IgD-negative memory B cell (primary cell): ENCODE results near the gene KCNH1. TPM values are rescaled to one million over a fixed set of nuclear protein-coding genes. Genes with fewer than 3 reads are reported as not detected.

Experiments
- H3K27ac Mint-ChIP-seq, 3 donors: one replicate each; pipeline ENCODE4 v1.8.0; 2020 to 2022; ENCODE audit warnings: mild to moderate bottlenecking in 3 of 3, mixed read lengths in 3 of 3, moderate library complexity in 1 of 3
- H3K27me3 Mint-ChIP-seq: one replicate; pipeline ENCODE4 v1.8.0; 2021; ENCODE audit warnings: mixed read lengths
- H3K36me3 Mint-ChIP-seq: one replicate; pipeline ENCODE4 v1.8.0; 2020; ENCODE audit warnings: mild to moderate bottlenecking, mixed read lengths
- H3K4me1 Mint-ChIP-seq, 3 donors: one replicate each; pipeline ENCODE4 v1.8.0; 2020 to 2022; ENCODE audit warnings: mixed read lengths in 3 of 3, mild to moderate bottlenecking in 1 of 3
- H3K4me3 Mint-ChIP-seq, 4 donors: one replicate each; pipeline ENCODE4 v1.8.0; 2020 to 2022; ENCODE audit warnings: mild to moderate bottlenecking in 4 of 4, mixed read lengths in 4 of 4, moderate library complexity in 3 of 4
- H3K9me3 Mint-ChIP-seq, 3 donors: one replicate each; pipeline ENCODE4 v1.8.0; 2020 to 2021; ENCODE audit warnings: mixed read lengths in 3 of 3, mild to moderate bottlenecking in 1 of 3
- polyA plus RNA-seq: library from polyadenylated mRNA; unstranded; fragments of 300-500 nt; fragmentation: Illumina TruSeq; gene quantifications from one replicate; pipeline ENCODE4 v1.2.3, GENCODE V29; 2021

The KCNH1 gene
- polyA plus RNA-seq, 1 donor from 2014 or later = 0.14 TPM

DNA sequence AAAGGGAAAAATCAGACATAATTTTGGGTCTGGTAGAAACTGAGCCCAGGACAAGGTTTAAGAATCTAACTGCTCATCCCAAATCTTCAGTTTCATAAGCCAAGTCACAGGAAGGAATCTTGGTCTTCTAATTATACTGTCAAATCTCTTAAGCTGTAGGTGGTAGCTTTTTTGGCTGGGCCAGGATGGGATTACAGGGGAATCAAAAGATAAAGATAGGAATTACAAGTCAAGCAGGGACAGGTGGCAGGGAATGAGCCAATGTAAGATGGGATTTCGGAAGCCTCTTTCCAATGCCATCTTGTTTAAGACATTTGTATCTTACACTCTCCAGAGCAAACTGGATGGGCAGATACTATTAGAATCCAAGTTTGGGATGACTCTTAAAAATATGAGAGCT is 383.5 kb downstream of the KCNH1 start:
- Mint-ChIP-seq H3K4me3 (no peak overlapping the region), H3K27ac (no peak overlapping the region), H3K9me3 (no peaks in the 10 kb centered on the region), H3K36me3 (no peaks in the 10 kb centered on the region), H3K4me1 (no peaks in the 10 kb centered on the region), H3K27me3 (peaks cover 2% of the 10 kb centered on the region)

DNA sequence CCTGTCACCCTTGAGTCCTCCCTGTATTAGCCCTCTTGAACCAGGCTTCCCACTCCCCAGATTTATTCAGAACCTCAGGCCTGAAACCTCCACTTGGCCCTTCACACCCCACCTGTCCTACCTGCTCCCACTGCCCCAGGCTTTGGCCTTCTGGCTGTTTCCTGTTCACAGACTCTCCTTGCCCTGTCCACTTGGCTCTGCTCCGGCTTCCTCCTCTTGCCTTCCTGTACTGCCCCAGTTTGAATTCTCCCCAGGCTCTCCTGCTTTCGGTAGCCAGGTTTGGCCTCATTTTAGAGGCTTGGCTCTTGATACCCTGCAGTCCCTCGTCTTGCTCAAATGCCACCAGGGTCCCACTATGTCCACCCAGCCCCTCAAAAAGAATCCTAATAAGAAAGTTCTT is 385.2 kb downstream of the KCNH1 start:
- no peak overlapping the region for H3K27ac Mint-ChIP-seq
- no peaks in the 10 kb centered on the region for H3K27me3 Mint-ChIP-seq
- no peaks in the 10 kb centered on the region for H3K4me1 Mint-ChIP-seq
- no peaks in the 10 kb centered on the region for H3K36me3 Mint-ChIP-seq
- peaks cover 0 to 1% (median 0%) of the 10 kb centered on the region in 3 donors for H3K9me3 Mint-ChIP-seq
- H3K4me3 Mint-ChIP-seq = no peak overlapping the region

DNA sequence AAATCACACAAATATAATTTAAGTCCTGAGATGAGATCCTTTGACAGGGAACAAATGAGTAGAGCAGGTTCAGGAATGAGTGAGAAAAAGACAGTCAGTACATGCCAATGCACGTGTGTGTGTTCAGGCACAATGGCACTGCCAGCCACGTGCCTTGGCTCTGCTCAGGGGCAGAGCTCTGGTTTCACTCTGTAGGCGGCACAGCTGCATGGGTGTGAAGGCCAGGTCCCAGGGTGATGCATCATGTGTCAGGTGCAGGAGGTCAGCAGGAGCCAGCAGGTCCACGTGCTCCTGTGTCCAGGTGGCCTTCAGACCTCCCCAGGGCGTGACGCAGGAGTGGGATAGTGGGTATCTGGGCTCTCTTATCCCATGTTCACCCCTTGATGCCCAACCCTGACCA is 386.1 kb downstream of the KCNH1 start:
- Mint-ChIP-seq H3K4me1 (no peaks in the 10 kb centered on the region), H3K9me3 (peaks cover 0 to 1% (median 0%) of the 10 kb centered on the region in 3 donors), H3K36me3 (no peaks in the 10 kb centered on the region), H3K27ac (peak overlapping the region in 1 of 3 donors; percentile 16), H3K4me3 (no peak overlapping the region), H3K27me3 (no peaks in the 10 kb centered on the region)

DNA sequence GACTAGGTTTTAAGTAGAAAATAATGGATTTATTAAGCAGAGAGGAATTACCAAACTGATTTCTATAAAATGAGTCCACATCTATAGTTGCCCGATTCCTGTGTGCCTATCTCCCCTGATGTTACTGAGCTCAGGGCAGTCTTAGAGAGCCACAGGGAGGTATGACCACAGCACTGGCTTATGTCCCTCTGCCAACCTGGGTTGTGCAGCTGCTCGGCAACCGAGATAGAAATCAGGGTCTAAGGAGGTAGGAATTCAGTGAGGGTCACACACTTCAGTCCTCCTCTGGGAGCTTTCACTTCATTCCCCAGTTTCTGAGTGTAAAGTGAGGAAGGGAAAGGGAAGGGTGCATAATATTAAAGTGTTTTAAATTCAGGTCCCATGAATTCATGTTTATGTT is 386.8 kb downstream of the KCNH1 start:
- no peak overlapping the region for H3K27ac Mint-ChIP-seq
- H3K36me3 Mint-ChIP-seq = no peaks in the 10 kb centered on the region
- no peaks in the 10 kb centered on the region for H3K4me1 Mint-ChIP-seq
- H3K27me3 Mint-ChIP-seq = no peaks in the 10 kb centered on the region
- peaks cover 0 to 1% (median 0%) of the 10 kb centered on the region in 3 donors for H3K9me3 Mint-ChIP-seq
- H3K4me3 Mint-ChIP-seq = no peak overlapping the region

DNA sequence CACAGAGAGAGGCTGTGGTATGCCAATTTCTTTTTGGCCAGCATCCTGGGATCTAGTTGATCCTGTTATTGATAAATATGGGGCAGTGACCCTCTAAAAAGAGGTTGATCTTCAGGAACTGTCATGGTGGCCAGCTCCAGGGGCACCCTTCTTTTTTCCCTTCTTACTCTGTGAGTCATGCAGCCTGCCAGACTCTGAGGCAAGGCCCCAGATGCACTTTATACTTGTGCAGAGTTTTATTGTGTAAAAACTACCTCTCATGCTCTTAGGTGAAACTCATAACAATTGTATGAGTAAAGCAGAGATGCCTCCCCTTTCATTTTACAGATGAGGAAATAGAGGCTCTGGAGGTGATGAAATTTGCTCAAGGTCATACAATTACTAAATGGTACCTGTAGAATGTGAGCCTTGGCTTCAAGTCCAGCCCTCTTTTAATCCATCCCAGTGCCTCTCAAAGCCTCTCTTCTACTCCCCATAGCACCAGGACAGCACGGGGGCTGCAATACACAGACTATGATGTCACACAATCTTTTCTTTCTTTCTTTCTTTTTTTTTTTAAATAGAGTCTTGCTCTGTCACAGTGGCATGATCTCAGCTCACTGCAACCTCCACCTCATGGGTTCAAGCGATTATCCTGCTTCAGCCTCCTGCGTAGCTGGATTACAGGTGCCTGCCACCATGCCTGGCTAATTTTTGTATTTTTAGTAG is 387.8 kb downstream of the KCNH1 start:
- Mint-ChIP-seq H3K9me3 (peaks cover 0 to 1% (median 0%) of the 10 kb centered on the region in 3 donors), H3K36me3 (no peaks in the 10 kb centered on the region), H3K27ac (no peak overlapping the region)

DNA sequence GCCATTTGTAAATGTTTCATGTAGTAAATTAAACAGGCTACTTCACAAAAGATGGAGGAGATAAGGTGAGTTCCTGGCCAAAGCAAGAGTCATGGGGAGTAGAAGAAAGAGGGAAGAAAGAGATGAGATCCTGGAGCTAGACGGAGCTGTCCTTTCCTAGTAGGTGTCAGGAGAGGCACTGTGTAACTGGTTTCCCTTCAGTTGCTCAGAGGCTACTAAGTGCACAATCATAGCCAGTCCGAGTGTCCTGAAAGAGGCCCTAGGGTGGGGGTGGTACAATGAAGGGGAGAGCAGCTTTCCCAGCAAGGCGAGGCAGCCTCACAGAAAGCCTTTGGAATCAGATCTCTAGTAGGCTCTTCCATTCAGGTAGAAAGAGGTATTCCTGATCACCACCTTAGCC is 390.9 kb downstream of the KCNH1 start:
- H3K4me3 Mint-ChIP-seq = no peak overlapping the region

More for the DNA sequence above, 387.8 kb downstream of the KCNH1 start:
- no peak overlapping the region for H3K4me3 Mint-ChIP-seq
- H3K27me3 Mint-ChIP-seq = no peaks in the 10 kb centered on the region
- H3K4me1 Mint-ChIP-seq = no peaks in the 10 kb centered on the region

DNA sequence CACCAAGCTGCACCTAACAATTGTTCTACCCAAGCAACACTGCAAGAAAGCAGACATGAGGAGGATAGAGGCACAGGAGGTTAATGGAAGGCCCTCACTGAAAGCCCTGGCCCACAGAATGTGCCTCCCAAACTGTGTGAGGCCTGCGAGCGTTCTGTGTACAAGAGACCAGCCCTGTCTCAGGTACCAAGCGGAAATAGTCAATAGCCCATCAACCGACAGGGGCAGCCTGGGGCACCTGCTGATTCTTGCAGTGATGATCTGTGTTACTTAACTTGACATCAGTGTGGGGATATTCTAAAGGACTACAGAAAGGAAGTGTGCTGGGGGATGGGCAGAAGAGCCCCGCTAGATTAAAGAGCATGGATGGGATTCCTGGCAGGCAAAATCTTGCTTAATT is 392.4 kb downstream of the KCNH1 start:
- H3K4me3 Mint-ChIP-seq = no peak overlapping the region
- H3K27ac Mint-ChIP-seq = no peak overlapping the region
- H3K36me3 Mint-ChIP-seq = no peaks in the 10 kb centered on the region
- no peaks in the 10 kb centered on the region for H3K27me3 Mint-ChIP-seq
- peaks cover 0 to 1% (median 0%) of the 10 kb centered on the region in 3 donors for H3K9me3 Mint-ChIP-seq
- no peaks in the 10 kb centered on the region for H3K4me1 Mint-ChIP-seq

More for the DNA sequence above, 390.9 kb downstream of the KCNH1 start:
- Mint-ChIP-seq H3K27ac (no peak overlapping the region), H3K27me3 (no peaks in the 10 kb centered on the region), H3K36me3 (no peaks in the 10 kb centered on the region), H3K4me1 (no peaks in the 10 kb centered on the region), H3K9me3 (peaks cover 0 to 1% (median 0%) of the 10 kb centered on the region in 3 donors)

DNA sequence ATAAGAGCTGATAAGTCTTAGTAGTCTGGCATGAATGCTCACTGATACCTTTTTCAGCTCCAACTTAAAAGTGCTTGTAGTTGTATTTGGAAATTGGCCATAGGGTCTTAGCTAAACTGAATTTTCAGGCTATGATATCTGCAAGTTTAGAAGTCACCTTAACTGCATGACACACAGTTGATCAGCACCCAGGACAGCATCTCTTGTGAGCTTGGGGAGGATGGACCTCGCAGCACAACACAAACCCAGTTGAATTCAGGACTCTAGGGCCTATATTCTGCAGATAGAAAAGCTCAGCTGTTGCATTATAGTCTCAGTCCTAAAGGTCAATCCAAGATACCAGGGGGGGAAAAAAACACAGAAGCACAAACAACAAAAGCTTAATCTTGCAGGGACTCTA is 394.3 kb downstream of the KCNH1 start:
- H3K4me1 Mint-ChIP-seq = peaks cover 0 to 2% (median 0%) of the 10 kb centered on the region in 3 donors
- H3K27me3 Mint-ChIP-seq = peaks cover 4% of the 10 kb centered on the region
- H3K36me3 Mint-ChIP-seq = peaks cover 2% of the 10 kb centered on the region
- H3K9me3 Mint-ChIP-seq = no peaks in the 10 kb centered on the region
- H3K4me3 Mint-ChIP-seq = no peak overlapping the region
- no peak overlapping the region for H3K27ac Mint-ChIP-seq

DNA sequence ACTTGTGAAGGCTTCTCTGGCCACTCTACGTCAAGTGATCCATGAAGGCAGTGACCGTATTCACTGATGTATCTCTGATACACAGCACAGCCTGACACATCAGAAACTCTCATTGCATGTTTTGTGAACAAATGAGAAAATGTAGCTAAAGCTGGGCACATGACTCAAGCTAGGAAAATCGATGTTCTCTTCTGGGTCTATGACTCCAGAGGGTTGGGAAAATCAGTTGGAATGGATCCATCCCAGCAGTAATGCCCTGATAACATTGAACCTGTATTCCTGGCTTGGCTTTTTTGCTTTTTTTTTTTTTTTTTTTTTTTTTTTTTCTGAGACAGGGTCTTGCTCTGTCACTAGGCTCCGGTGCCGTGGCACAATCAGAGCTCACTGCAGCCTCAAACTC is 395.7 kb downstream of the KCNH1 start:
- no peak overlapping the region for H3K27ac Mint-ChIP-seq
- H3K9me3 Mint-ChIP-seq = no peaks in the 10 kb centered on the region
- peaks cover 2% of the 10 kb centered on the region for H3K36me3 Mint-ChIP-seq
- H3K4me1 Mint-ChIP-seq = peaks cover 0 to 2% (median 0%) of the 10 kb centered on the region in 3 donors
- no peak overlapping the region for H3K4me3 Mint-ChIP-seq
- peaks cover 4% of the 10 kb centered on the region for H3K27me3 Mint-ChIP-seq

DNA sequence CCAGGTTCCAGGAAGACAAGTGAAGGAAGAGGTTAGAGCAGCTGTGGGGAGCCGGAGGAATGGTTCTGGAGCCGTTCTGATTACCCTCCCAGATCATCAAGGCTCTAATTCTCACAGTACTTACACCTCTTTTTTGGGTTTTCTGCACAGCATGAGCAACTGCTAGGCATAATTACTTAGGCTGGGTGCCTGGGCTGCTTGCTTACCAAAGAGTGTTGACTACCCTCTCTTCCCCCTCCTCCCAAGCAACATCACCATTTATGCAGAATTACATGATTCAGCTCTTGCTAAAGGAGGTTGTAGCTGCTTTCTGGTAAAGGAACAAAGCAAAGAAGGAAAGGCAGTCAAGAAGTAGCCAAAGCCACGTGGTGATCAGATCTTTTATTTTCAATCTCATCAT is 397.2 kb downstream of the KCNH1 start:
- Mint-ChIP-seq H3K4me1 (peaks cover 0 to 2% (median 0%) of the 10 kb centered on the region in 3 donors), H3K27me3 (peaks cover 4% of the 10 kb centered on the region), H3K36me3 (peaks cover 2% of the 10 kb centered on the region)

DNA sequence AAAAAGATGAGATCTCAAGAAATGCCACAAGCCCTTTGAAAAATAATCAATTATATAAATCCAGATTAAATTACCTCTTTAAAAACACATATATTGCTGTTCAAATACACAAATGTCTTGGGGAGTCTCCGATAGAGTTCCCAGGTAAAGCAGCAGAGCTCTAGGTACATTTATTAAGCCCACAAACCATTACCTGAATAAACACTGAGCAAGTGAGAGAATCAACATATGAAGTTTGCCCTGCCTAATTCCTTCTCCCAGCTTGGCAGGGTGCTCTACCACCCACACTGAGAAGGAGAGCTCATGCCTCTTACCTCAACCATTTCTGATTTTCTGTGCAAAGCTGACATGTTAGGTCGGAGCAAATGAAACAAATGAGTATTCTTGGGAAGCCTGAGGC is 402.4 kb downstream of the KCNH1 start:
- Mint-ChIP-seq H3K36me3 (peaks cover 2% of the 10 kb centered on the region), H3K27ac (no peak overlapping the region), H3K4me1 (peaks cover 0 to 2% (median 0%) of the 10 kb centered on the region in 3 donors), H3K4me3 (no peak overlapping the region), H3K27me3 (peaks cover 4% of the 10 kb centered on the region), H3K9me3 (peaks cover 0 to 3% (median 2%) of the 10 kb centered on the region in 3 donors)

More for the DNA sequence above, 397.2 kb downstream of the KCNH1 start:
- Mint-ChIP-seq H3K27ac (no peak overlapping the region), H3K9me3 (no peaks in the 10 kb centered on the region), H3K4me3 (no peak overlapping the region)

DNA sequence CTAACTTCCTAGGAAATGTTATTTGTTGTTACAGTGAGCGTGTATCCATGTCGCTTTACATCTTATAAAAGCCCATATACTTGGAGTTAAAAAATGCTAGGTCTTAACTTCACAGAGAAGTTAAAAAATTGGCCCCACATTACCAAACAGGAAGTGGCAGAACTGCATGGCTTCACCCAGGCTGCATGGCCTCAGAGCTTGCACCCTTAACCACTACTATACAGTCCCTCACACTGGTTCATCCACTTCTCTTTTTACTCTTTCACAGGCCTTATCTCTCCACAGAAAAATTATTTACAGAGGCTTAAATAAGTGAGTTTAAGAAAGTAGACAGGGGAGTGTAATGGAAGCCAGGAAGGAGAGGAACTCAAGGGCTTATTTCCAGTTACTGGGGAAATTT is 402.8 kb downstream of the KCNH1 start:
- Mint-ChIP-seq H3K27ac (no peak overlapping the region), H3K4me1 (peaks cover 0 to 2% (median 0%) of the 10 kb centered on the region in 3 donors), H3K27me3 (peaks cover 8% of the 10 kb centered on the region), H3K36me3 (no peaks in the 10 kb centered on the region), H3K9me3 (peaks cover 0 to 3% (median 2%) of the 10 kb centered on the region in 3 donors), H3K4me3 (no peak overlapping the region)

DNA sequence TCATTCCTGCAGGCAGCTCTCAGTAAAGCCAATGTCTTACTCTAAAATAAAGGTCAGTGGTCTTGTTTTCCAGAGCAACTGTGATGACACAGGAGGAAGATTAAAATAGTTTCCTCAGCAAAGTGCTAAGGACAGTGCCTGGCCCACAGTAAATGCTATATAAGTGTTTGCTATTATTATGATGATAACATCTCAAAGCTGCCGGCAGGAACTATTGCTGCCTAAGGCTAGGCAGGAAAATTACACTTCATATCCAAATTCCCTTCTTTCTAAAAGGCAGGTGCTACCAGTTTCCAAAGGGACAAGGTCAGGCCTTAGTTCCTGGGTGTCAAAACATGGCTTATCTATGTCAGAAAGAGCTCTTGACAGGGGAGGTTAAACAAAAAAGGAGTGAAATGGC is 403.9 kb downstream of the KCNH1 start:
- H3K27ac Mint-ChIP-seq = no peak overlapping the region
- H3K36me3 Mint-ChIP-seq = no peaks in the 10 kb centered on the region
- H3K27me3 Mint-ChIP-seq = peaks cover 8% of the 10 kb centered on the region
- no peak overlapping the region for H3K4me3 Mint-ChIP-seq
- H3K4me1 Mint-ChIP-seq = no peaks in the 10 kb centered on the region
- H3K9me3 Mint-ChIP-seq = peaks cover 0 to 3% (median 2%) of the 10 kb centered on the region in 3 donors

DNA sequence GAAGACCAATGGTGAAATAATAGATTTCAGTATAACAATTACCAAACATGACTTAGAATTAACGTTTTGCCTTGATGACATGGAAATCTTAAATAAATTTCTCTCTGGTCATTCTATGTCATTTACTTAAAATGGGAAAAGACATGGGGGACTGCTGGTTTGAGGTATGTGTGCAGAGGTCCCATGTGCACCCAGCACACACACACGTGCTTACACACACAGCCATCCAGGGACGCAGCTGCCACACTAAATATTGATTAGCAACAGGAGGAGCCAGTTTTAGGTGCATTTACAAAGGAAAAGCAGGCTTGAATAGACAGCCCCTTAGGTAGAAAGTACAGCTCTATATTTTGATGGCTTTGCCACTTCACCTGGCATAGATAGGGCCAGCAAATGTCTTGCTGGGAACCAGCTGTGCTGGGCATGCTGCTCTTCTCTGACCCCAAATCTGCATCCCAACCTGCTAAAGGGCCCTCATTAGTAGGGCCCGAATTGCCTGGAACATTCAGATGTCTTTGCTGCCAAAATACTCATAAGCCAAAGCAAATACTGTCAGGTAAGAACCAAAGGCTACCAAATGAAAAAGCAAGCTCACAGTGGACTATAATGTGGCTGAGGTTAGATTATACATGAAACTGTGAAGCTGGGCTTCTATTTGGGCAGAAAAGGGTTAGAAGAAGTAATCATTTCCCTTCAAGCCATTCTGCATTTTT is 405.4 kb downstream of the KCNH1 start:
- Mint-ChIP-seq H3K9me3 (peaks cover 0 to 3% (median 2%) of the 10 kb centered on the region in 3 donors), H3K4me1 (no peaks in the 10 kb centered on the region), H3K36me3 (no peaks in the 10 kb centered on the region), H3K27me3 (peaks cover 6% of the 10 kb centered on the region), H3K27ac (peak overlapping the region in 1 of 3 donors; percentile 23), H3K4me3 (no peak overlapping the region)

DNA sequence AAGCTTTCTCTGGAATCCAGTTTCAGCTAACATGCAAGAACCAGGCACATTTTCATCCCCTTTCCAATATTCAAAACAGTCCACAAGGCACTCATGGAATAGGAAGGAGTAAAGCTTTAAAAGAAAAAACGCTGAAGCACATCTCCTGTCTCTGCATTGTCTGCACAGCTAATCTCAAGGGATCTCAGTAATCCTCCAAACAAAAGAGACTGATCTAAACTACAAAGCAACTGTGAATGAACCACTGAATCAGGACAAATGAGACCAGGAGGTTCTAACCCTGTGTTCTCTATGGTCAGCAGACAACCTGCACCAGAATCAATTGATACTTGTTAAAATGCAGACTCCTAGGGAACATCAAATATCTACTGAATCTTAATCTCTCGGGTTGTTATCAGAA is 406.2 kb downstream of the KCNH1 start:
- Mint-ChIP-seq H3K4me3 (no peak overlapping the region), H3K27me3 (peaks cover 6% of the 10 kb centered on the region), H3K36me3 (no peaks in the 10 kb centered on the region), H3K4me1 (no peaks in the 10 kb centered on the region), H3K27ac (no peak overlapping the region), H3K9me3 (peaks cover 0 to 3% (median 2%) of the 10 kb centered on the region in 3 donors)
